GM10266 (cell line): ENCODE data around the gene CSNK1G1.

Experiments
- DNase-seq: peaks from one replicate; pipeline ENCODE4 v3.0.0; 2012; ENCODE audit errors: extremely low spot score
- CTCF ChIP-seq: IDR thresholded peaks from 2 replicates; pipeline ENCODE4 v1.5.1; 2012; ENCODE audit warnings: mild to moderate bottlenecking, low read depth; ENCODE audit not compliant: control insufficient read depth, insufficient read depth; ENCODE audit errors: missing control alignments

Gene CSNK1G1

GRCh38 chr15:64141798-64142512, 214.0 kb downstream of the CSNK1G1 start:
- no peak for DNase-seq
- TF ChIP-seq CTCF = no peak

GRCh38 chr15:64138331-64138941, 217.5 kb downstream of the CSNK1G1 start:
- TF ChIP-seq CTCF = no peak
- DNase-seq = no peak

- TF ChIP-seq CTCF = no peak
- no peak for DNase-seq
Measured at GRCh38 chr15:64137226-64137833, 218.6 kb downstream of the CSNK1G1 start.

- TF ChIP-seq CTCF = no peak
- DNase-seq = no peak
Measured at GRCh38 chr15:64136347-64136746, 219.6 kb downstream of the CSNK1G1 start.

- no peak for TF ChIP-seq CTCF
Measured at GRCh38 chr15:64134345-64134829, 221.6 kb downstream of the CSNK1G1 start.

GRCh38 chr15:64133623-64134344, 222.2 kb downstream of the CSNK1G1 start:
- no peak for TF ChIP-seq CTCF
- no peak for DNase-seq

More at GRCh38 chr15:64134345-64134829, 221.6 kb downstream of the CSNK1G1 start:
- DNase-seq = no peak
